Measurements from ENCODE around the gene NAB2. TPM values are rescaled to one million over a fixed set of nuclear protein-coding genes. Genes with fewer than 3 reads are reported as not detected.

NAB2 gene
- total RNA-seq, 1 experiment from 2014 or later, result 16.4 TPM

GRCh38 chr12:57040750-57041149 is 48.2 kb upstream of the NAB2 start:
- H3K27me3 Mint-ChIP-seq (ENCODE audit: insufficient read depth, unreplicated experiment), result no peaks in the 10 kb centered on the region
- H3K4me1 ChIP-seq, result no peaks in the 10 kb centered on the region
- no peak overlapping the region for H3K4me3 ChIP-seq (ENCODE audit: low read depth, low read length)
- H3K4me3 Mint-ChIP-seq (ENCODE audit: unreplicated experiment), result no peak overlapping the region
- intact Hi-C loops (cut with micrococcal nuclease; ENCODE audit: unreplicated experiment), result no loop called here
- H3K36me3 ChIP-seq (ENCODE audit: control insufficient read depth, insufficient read depth, low read length), result no peaks in the 10 kb centered on the region
- no peaks in the 10 kb centered on the region for H3K9me3 ChIP-seq
- no peaks in the 10 kb centered on the region for H3K4me1 Mint-ChIP-seq (ENCODE audit: low read depth, unreplicated experiment)
- H3K27ac Mint-ChIP-seq (ENCODE audit: unreplicated experiment), result no peak overlapping the region
- no peak for DNase-seq
- TF ChIP-seq, protein P1, sequence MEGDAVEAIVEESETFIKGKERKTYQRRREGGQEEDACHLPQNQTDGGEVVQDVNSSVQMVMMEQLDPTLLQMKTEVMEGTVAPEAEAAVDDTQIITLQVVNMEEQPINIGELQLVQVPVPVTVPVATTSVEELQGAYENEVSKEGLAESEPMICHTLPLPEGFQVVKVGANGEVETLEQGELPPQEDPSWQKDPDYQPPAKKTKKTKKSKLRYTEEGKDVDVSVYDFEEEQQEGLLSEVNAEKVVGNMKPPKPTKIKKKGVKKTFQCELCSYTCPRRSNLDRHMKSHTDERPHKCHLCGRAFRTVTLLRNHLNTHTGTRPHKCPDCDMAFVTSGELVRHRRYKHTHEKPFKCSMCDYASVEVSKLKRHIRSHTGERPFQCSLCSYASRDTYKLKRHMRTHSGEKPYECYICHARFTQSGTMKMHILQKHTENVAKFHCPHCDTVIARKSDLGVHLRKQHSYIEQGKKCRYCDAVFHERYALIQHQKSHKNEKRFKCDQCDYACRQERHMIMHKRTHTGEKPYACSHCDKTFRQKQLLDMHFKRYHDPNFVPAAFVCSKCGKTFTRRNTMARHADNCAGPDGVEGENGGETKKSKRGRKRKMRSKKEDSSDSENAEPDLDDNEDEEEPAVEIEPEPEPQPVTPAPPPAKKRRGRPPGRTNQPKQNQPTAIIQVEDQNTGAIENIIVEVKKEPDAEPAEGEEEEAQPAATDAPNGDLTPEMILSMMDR (IDR thresholded peaks at IDR 0.05; ENCODE audit: insufficient read depth in 1 of 2, low read depth in 1 of 2, low read length in 1 of 2, severe bottlenecking in 1 of 2, unreplicated experiment in 1 of 2), result no peak
- ChIA-PET CTCF (no interaction called here), POLR2A (no interaction called here)
- no TSS peak for BruUV-seq (replicated peaks)
- H3K9me3 Mint-ChIP-seq (ENCODE audit: unreplicated experiment), result no peaks in the 10 kb centered on the region
- H3K27me3 ChIP-seq (replicated peaks; ENCODE audit: control insufficient read depth, insufficient read depth, low read length), result no peaks in the 10 kb centered on the region
- H3K36me3 Mint-ChIP-seq (ENCODE audit: insufficient read depth, unreplicated experiment), result no peaks in the 10 kb centered on the region

DNA sequence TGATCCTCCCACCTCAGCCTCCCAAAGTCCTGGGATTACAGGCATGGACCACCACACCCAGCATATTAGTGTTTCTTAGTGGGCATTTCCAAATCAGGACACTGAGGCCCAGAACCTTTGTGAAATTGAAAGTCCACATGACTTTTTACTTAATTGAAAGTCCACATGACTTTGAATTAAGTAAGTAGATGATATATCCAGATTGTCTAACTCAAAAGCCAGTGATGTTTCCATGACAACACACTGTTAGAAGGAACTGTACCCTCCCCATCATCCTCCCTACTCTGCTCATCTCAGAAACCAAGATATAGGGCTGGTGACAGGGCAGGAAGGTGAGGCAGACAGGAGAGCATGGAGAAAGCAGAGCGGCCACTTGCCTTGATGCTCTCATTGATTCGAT is 46.2 kb upstream of the NAB2 start:
- Mint-ChIP-seq H3K4me3 (ENCODE audit: unreplicated experiment) (no peak overlapping the region), H3K36me3 (ENCODE audit: insufficient read depth, unreplicated experiment) (no peaks in the 10 kb centered on the region), H3K9me3 (ENCODE audit: unreplicated experiment) (no peaks in the 10 kb centered on the region), H3K27me3 (ENCODE audit: insufficient read depth, unreplicated experiment) (no peaks in the 10 kb centered on the region), H3K4me1 (ENCODE audit: low read depth, unreplicated experiment) (no peaks in the 10 kb centered on the region), H3K27ac (ENCODE audit: unreplicated experiment) (no peak overlapping the region)
- POLR2A ChIA-PET, result interaction anchor here (0.7 kb wide), 1 partner anchor 25 kb away, joined by 9 read pairs; no protein-coding TSS in a partner anchor
- TF ChIP-seq, protein P1 (IDR thresholded peaks at IDR 0.05; ENCODE audit: insufficient read depth in 1 of 2, low read depth in 1 of 2, low read length in 1 of 2, severe bottlenecking in 1 of 2, unreplicated experiment in 1 of 2), result no peak
- H3K4me1 ChIP-seq, result no peaks in the 10 kb centered on the region
- H3K9me3 ChIP-seq, result no peaks in the 10 kb centered on the region
- peaks cover 5% of the 10 kb centered on the region; the same call in 1 of the 2 replicates for H3K36me3 ChIP-seq (ENCODE audit: control insufficient read depth, insufficient read depth, low read length)
- no peaks in the 10 kb centered on the region for H3K27me3 ChIP-seq (replicated peaks; ENCODE audit: control insufficient read depth, insufficient read depth, low read length)
- intact Hi-C loops (cut with micrococcal nuclease; ENCODE audit: unreplicated experiment), result no loop called here
- BruUV-seq (replicated peaks), result no TSS peak
- CTCF ChIA-PET, result no interaction called here
- H3K4me3 ChIP-seq (ENCODE audit: low read depth, low read length), result no peak overlapping the region
- DNase-seq, result no peak

GRCh38 chr12:57044468-57044867 is 44.4 kb upstream of the NAB2 start:
- DNase-seq, result no peak
- ChIA-PET CTCF (no interaction called here), POLR2A (no interaction called here)
- Mint-ChIP-seq H3K9me3 (ENCODE audit: unreplicated experiment) (no peaks in the 10 kb centered on the region), H3K27me3 (ENCODE audit: insufficient read depth, unreplicated experiment) (no peaks in the 10 kb centered on the region), H3K4me1 (ENCODE audit: low read depth, unreplicated experiment) (peaks cover 12% of the 10 kb centered on the region), H3K4me3 (ENCODE audit: unreplicated experiment) (no peak overlapping the region), H3K27ac (ENCODE audit: unreplicated experiment) (no peak overlapping the region), H3K36me3 (ENCODE audit: insufficient read depth, unreplicated experiment) (no peaks in the 10 kb centered on the region)
- BruUV-seq (replicated peaks), result no TSS peak
- intact Hi-C loops (cut with micrococcal nuclease; ENCODE audit: unreplicated experiment), result no loop called here
- TF ChIP-seq, protein P1 (IDR thresholded peaks at IDR 0.05; ENCODE audit: insufficient read depth in 1 of 2, low read depth in 1 of 2, low read length in 1 of 2, severe bottlenecking in 1 of 2, unreplicated experiment in 1 of 2), result no peak
- Histone ChIP-seq H3K27me3 (replicated peaks; ENCODE audit: control insufficient read depth, insufficient read depth, low read length) (no peaks in the 10 kb centered on the region), H3K36me3 (ENCODE audit: control insufficient read depth, insufficient read depth, low read length) (peaks cover 5% of the 10 kb centered on the region; the same call in 1 of the 2 replicates), H3K4me3 (ENCODE audit: low read depth, low read length) (no peak overlapping the region), H3K9me3 (no peaks in the 10 kb centered on the region), H3K4me1 (peaks cover 9% of the 10 kb centered on the region)
